K562 (cell line): ENCODE data around the gene MARCKSL1. TPM values are rescaled to one million over a fixed set of nuclear protein-coding genes. Genes with fewer than 3 reads are reported as not detected.

ENCODE experiments used
- ATAC-seq: fragments of 200-7000 bp; cut with Tn5 transposase; 3 replicates; pipeline ENCODE4 v1.9.1; 2020; ENCODE audit warnings: moderate library complexity
- BruUV-seq: library from RNA; stranded (reverse); fragments of 400-500 nt; replicated peaks from 2 replicates; lab custom pipeline; 2021; lab: Mats Ljungman, UMichigan
- CTCF ChIA-PET: fragments of 300-600 bp; formaldehyde crosslinking; extraction: SDS; loops from one replicate; lab custom pipeline; 2021; ENCODE audit warnings: low intra/inter-chr PET ratio; lab: Yijun Ruan, JAX
- POLR2A ChIA-PET: fragments of 300-600, 350-650 bp; sonication (Branson Sonifier 250); formaldehyde crosslinking; extraction: SDS; loops from one replicate; lab custom pipeline; 2021; ENCODE audit warnings: antibody characterized with exemption, inconsistent platforms; lab: Yijun Ruan, JAX
- DNase-seq, 4 experiments: peaks; one replicate each; pipeline versions ENCODE4 v3.0.0 to v3.0.0-alpha.2; 2011 to 2018; ENCODE audit warnings: low spot score in 3 of 4, mixed read lengths in 3 of 4; ENCODE audit errors: extremely low read depth in 1 of 4
- FAIRE-seq: peaks from 2 replicates; lab custom pipeline; 2011; peaks lifted over from hg19 to GRCh38; lab: Jason Lieb, UNC
- H2AFZ ChIP-seq: 2 replicates; pipeline ENCODE4 v1.6.0; 2011; ENCODE audit warnings: low read depth, low read length, control low read depth, inconsistent platforms
- H3K27ac ChIP-seq: fragments of 200-600 bp; 3 replicates; pipeline ENCODE4 v1.8.0; 2011; ENCODE audit warnings: low read depth, mild to moderate bottlenecking, control low read depth, inconsistent platforms, low read length, moderate library complexity, mixed read lengths; ENCODE audit errors: extremely low read depth
- H3K27me3 ChIP-seq, 2 experiments: fragments of 300-600 bp in 1 of 2; 2 replicates in 1 of 2; 3 replicates in 1 of 2; pipeline versions ENCODE4 v1.6.0 to v1.8.0; 2011; ENCODE audit warnings: inconsistent platforms in 2 of 2, low read length in 2 of 2, mild to moderate bottlenecking in 1 of 2, mixed read lengths in 1 of 2, moderate library complexity in 1 of 2; ENCODE audit not compliant: control insufficient read depth in 2 of 2, insufficient read depth in 2 of 2
- H3K36me3 ChIP-seq: fragments of 300-600 bp; 3 replicates; pipeline ENCODE4 v1.8.0; 2011; ENCODE audit warnings: mild to moderate bottlenecking, low read length, inconsistent platforms; ENCODE audit not compliant: control insufficient read depth, insufficient read depth
- H3K4me1 ChIP-seq, 2 experiments: fragments of 200-600 bp in 1 of 2; replicated peaks in 1 of 2; 2 replicates in 1 of 2; 3 replicates in 1 of 2; pipeline versions ENCODE4 v1.5.1 to v1.8.0; 2011; ENCODE audit warnings: inconsistent platforms in 2 of 2, low read length in 2 of 2, mild to moderate bottlenecking in 1 of 2, mixed read lengths in 1 of 2, moderate library complexity in 1 of 2; ENCODE audit not compliant: control insufficient read depth in 2 of 2, insufficient read depth in 2 of 2
- H3K4me2 ChIP-seq: 2 replicates; pipeline ENCODE4 v1.6.1; 2011; ENCODE audit warnings: low read length, control low read depth, inconsistent platforms, mixed read lengths; ENCODE audit not compliant: insufficient read depth
- H3K4me3 ChIP-seq: fragments of 200-600 bp; sonication (generic), shearing (Covaris generic); 2 replicates; pipeline ENCODE4 v1.5.1; 2016; ENCODE audit warnings: control low read depth, inconsistent platforms
- H3K79me2 ChIP-seq: fragments of 200-600 bp; 3 replicates; pipeline ENCODE4 v1.8.0; 2011; ENCODE audit warnings: low read length, inconsistent platforms; ENCODE audit not compliant: control insufficient read depth, insufficient read depth
- H3K9ac ChIP-seq, 2 experiments: 2 replicates each; pipeline versions ENCODE4 v1.6.0 to v1.6.1; 2011; ENCODE audit warnings: low read depth in 2 of 2, low read length in 2 of 2, control low read depth in 1 of 2, inconsistent platforms in 1 of 2, mild to moderate bottlenecking in 1 of 2, mixed read lengths in 1 of 2; ENCODE audit not compliant: insufficient read depth in 1 of 2
- H3K9me1 ChIP-seq: one replicate; pipeline ENCODE4 v1.6.0; 2011; ENCODE audit warnings: inconsistent platforms, mild to moderate bottlenecking, low read length, moderate library complexity; ENCODE audit not compliant: control insufficient read depth, insufficient read depth
- H3K9me3 ChIP-seq: replicated peaks from 2 replicates; pipeline ENCODE4 v1.5.1; 2011; ENCODE audit warnings: low read depth, low read length, inconsistent platforms; ENCODE audit not compliant: control insufficient read depth, insufficient read depth
- H4K20me1 ChIP-seq: replicated peaks from 2 replicates; pipeline ENCODE4 v1.6.1; 2011; ENCODE audit warnings: low read length, inconsistent platforms, mixed read lengths; ENCODE audit not compliant: control insufficient read depth, insufficient read depth
- CBFA2T2 ChIP-seq: fragments of 450-650 bp; conservative IDR thresholded peaks from 2 replicates; pipeline ENCODE4 v1.6.1; 2017; ENCODE audit warnings: mild to moderate bottlenecking
- CCAR2 ChIP-seq: fragments of 200-400 bp; formaldehyde crosslinking; IDR thresholded peaks from 2 replicates; pipeline ENCODE4 v1.6.1; 2017; ENCODE audit warnings: mild to moderate bottlenecking, low read depth, low read length
- CTBP1 ChIP-seq: fragments of 450-650 bp; IDR thresholded peaks from 2 replicates; pipeline ENCODE4 v1.6.1; 2016; ENCODE audit warnings: borderline replicate concordance
- DPF2 ChIP-seq: fragments of 450-650 bp; IDR thresholded peaks from 2 replicates; pipeline ENCODE4 v1.6.1; 2016
- EP300 ChIP-seq: IDR thresholded peaks from 2 replicates; pipeline ENCODE4 v1.6.1; 2012; ENCODE audit warnings: low read length, improper control_type of control experiment
- HDAC1 ChIP-seq, 2 experiments: fragments of 450-650 bp; IDR thresholded peaks; 2 replicates each; pipeline ENCODE4 v1.6.1; 2016 to 2017; ENCODE audit warnings: inconsistent platforms in 1 of 2, mild to moderate bottlenecking in 1 of 2, moderate library complexity in 1 of 2
- HDAC2 ChIP-seq: fragments of 450-650 bp; IDR thresholded peaks from 2 replicates; pipeline ENCODE4 v1.6.1; 2016; ENCODE audit warnings: mild to moderate bottlenecking
- KDM1A ChIP-seq, 2 experiments: fragments of 450-650 bp; IDR thresholded peaks; 2 replicates each; pipeline ENCODE4 v1.6.1; 2016; ENCODE audit warnings: mild to moderate bottlenecking in 2 of 2
- KDM4B ChIP-seq, 2 experiments: fragments of 450-650 bp in 1 of 2; sonication (generic) in 1 of 2; IDR thresholded peaks; 2 replicates each; pipeline ENCODE4 v1.6.1; 2016 to 2017; ENCODE audit warnings: borderline replicate concordance in 2 of 2, antibody characterized with exemption in 1 of 2, low read depth in 1 of 2, mild to moderate bottlenecking in 1 of 2
- MCM3 ChIP-seq: fragments of 450-650 bp; IDR thresholded peaks from 2 replicates; pipeline ENCODE4 v1.6.1; 2016
- MYNN ChIP-seq, 2 experiments: sonication (generic); formaldehyde crosslinking in 1 of 2; IDR thresholded peaks; 2 replicates each; pipeline versions ENCODE4 v1.5.0 to v1.6.1; 2016 to 2020; ENCODE audit warnings: antibody characterized with exemption in 1 of 2, missing genetic modification reagents in 1 of 2
- NBN ChIP-seq: fragments of 450-650 bp; IDR thresholded peaks from 2 replicates; pipeline ENCODE4 v1.6.1; 2016; ENCODE audit warnings: low read depth, mild to moderate bottlenecking
- POLR2A ChIP-seq: fragments of 450-650 bp; conservative IDR thresholded peaks from 2 replicates; pipeline ENCODE4 v1.6.1; 2016
- POLR2AphosphoS2 ChIP-seq: IDR thresholded peaks from 2 replicates; pipeline ENCODE4 v1.6.1; 2012; ENCODE audit warnings: low read length, improper control_type of control experiment
- POLR2B ChIP-seq: fragments of 450-650 bp; IDR thresholded peaks from 2 replicates; pipeline ENCODE4 v1.6.1; 2018; ENCODE audit warnings: low read depth; ENCODE audit not compliant: partially characterized antibody
- PRMT5 ChIP-seq: sonication (generic); formaldehyde crosslinking; IDR thresholded peaks from 2 replicates; pipeline ENCODE4 v1.5.0; 2020; ENCODE audit warnings: missing genetic modification reagents
- SMAD2 ChIP-seq: fragments of 150-350 bp; IDR thresholded peaks from 2 replicates; pipeline ENCODE4 v1.6.1; 2014; ENCODE audit warnings: low read depth, mild to moderate bottlenecking, low read length
- SUPT5H ChIP-seq: fragments of 450-650 bp; IDR thresholded peaks from 2 replicates; pipeline ENCODE4 v1.6.1; 2016
- TEAD4 ChIP-seq, 2 experiments: sonication (generic) in 1 of 2; formaldehyde crosslinking in 1 of 2; IDR thresholded peaks; 2 replicates each; pipeline versions ENCODE4 v1.6.1 to v1.8.0; 2012 to 2022; ENCODE audit warnings: borderline replicate concordance in 1 of 2, inconsistent platforms in 1 of 2, low read length in 1 of 2, mild to moderate bottlenecking in 1 of 2, missing genetic modification reagents in 1 of 2
- ZBED1 ChIP-seq: IDR thresholded peaks from 2 replicates; pipeline ENCODE4 v1.6.1; 2014
- ZC3H8 ChIP-seq: fragments of 450-650 bp; IDR thresholded peaks from 2 replicates; pipeline ENCODE4 v1.6.1; 2017
- ZEB2 ChIP-seq: fragments of 450-650 bp; IDR thresholded peaks from 2 replicates; pipeline ENCODE4 v1.6.1; 2016
- ZNF12 ChIP-seq: sonication (generic); formaldehyde crosslinking; IDR thresholded peaks from 2 replicates; pipeline ENCODE4 v1.4.0; 2020; ENCODE audit warnings: mild to moderate bottlenecking, missing genetic modification reagents
- ZNF143 ChIP-seq: sonication (generic); formaldehyde crosslinking; IDR thresholded peaks from 2 replicates; pipeline ENCODE4 v1.9.0; 2022; ENCODE audit warnings: mild to moderate bottlenecking, missing genetic modification reagents
- ZNF354B ChIP-seq: fragments of 250-450 bp; sonication (Bioruptor Pico); IDR thresholded peaks from 2 replicates; pipeline ENCODE4 v1.4.0; 2020
- ZNF41 ChIP-seq: fragments of 250-450 bp; sonication (Bioruptor Pico); conservative IDR thresholded peaks from 2 replicates; pipeline ENCODE4 v1.4.0; 2020; ENCODE audit warnings: mild to moderate bottlenecking
- ZSCAN29 ChIP-seq: fragments of 450-650 bp; IDR thresholded peaks from 2 replicates; pipeline ENCODE4 v1.6.1; 2017
- WGBS: fragments of 100-300 bp; shearing (Covaris generic); methylation state at CpG from one replicate; pipeline ENCODE4 v1.1.6; 2016; ENCODE audit warnings: low coverage, mixed read lengths; ENCODE audit not compliant: insufficient coverage; ENCODE audit errors: missing lambda C conversion rate; 5-methylcytosine and 5-hydroxymethylcytosine counted together
- in situ Hi-C: fragments of 300-500 bp; cut with MboI; formaldehyde crosslinking; loops from 4 replicates; pipeline ENCODE4 v1.15.0; 2018; ENCODE audit warnings: inconsistent platforms, mixed read lengths
- intact Hi-C: fragments of 100-400 bp; cut with micrococcal nuclease; formaldehyde crosslinking; loops from 2 replicates; pipeline ENCODE4 v1.14.2; 2022
- polyA plus RNA-seq, 8 experiments: library from polyadenylated mRNA; depleted of rRNA in 4 of 8; stranded (reverse) in 5 of 8; unstranded in 3 of 8; fragments of >200 nt; fragmentation: Nextera tagmentation in 2 of 8; fragmentation: Illumina TruSeq in 1 of 8; extraction: Ambion mirVana in 2 of 8; extraction: Trizol in 1 of 8; gene quantifications; 2 replicates each; pipeline versions ENCODE4 v1.2.1 to v1.2.3, GENCODE V29; 2011 to 2014; ENCODE audit warnings: inconsistent platforms in 1 of 8, missing spikeins in 1 of 8
- total RNA-seq, 7 experiments: library from RNA; depleted of rRNA in 6 of 7; stranded (reverse); fragments of >200 nt in 6 of 7; fragmentation: Illumina TruSeq in 2 of 7; extraction: Trizol in 2 of 7; gene quantifications; 2 replicates each; pipeline versions ENCODE4 v1.2.1 to v1.2.3, GENCODE V29; 2011 to 2021; ENCODE audit warnings: low replicate concordance in 1 of 7
- TF ChIP-seq, protein P1 (sequence below): fragments of 450-650 bp; formaldehyde crosslinking; IDR thresholded peaks from 2 replicates; pipeline ENCODE4 v1.4.0; 2020; ENCODE audit warnings: mild to moderate bottlenecking, mixed read lengths

The MARCKSL1 gene
- total and polyA plus RNA-seq, 9 of the 15 experiments (the other 6 are each of a cell fraction or from before 2014, with no cell fraction given), result 14.7 to 325 (median 155) TPM

DNA sequence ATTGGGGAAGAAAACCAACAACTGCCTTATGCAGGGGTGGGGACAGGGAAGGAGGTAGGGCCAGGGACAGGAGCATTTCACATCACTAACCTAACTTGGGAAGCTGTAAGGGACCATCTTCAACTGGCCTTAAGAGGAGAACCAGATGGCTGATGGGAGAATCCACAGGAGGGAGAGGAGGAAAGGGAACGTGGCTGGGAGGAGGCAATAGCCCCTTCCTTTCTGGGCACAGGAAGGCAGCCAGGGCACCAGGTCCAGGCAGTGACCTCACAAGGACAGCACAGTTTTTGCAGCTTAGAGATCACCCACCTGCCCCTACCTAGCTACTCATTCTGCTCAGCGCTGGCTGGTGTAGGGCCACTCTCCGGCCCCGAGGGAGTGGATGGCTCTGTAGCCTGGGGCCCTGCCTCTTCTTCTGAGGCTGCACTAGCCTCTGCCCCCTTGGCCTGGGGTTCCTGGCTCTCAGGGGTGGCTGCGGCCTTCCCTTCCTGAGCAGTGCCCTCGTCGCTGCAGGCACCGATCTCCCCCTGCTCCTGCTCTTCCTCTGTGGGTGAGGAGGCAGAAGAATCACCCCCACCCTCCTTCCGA lies 1.7 kb downstream of the MARCKSL1 start:
- Histone ChIP-seq H3K9ac (peak overlapping the region; percentile 81 to 97), H3K79me2 (peaks cover 27% of the 10 kb centered on the region), H2AFZ (no peak overlapping the region), H3K27ac (peak overlapping the region; percentile 88), H3K4me2 (peak overlapping the region; percentile 85), H3K27me3 (no peaks in the 10 kb centered on the region), H3K9me3 (no peaks in the 10 kb centered on the region), H3K4me3 (peak overlapping the region; percentile 89), H4K20me1 (peaks cover 17% of the 10 kb centered on the region; the same call in 1 of the 2 replicates), H3K4me1 (peaks cover 22 to 43% of the 10 kb centered on the region in 2 experiments), H3K36me3 (peaks cover 56% of the 10 kb centered on the region), H3K9me1 (peaks cover 6% of the 10 kb centered on the region)
- ChIA-PET POLR2A (interaction anchor here (0.6 to 5.9 kb wide), 13 partner anchors 11 to 205 kb away, joined by 3 to 75 read pairs (median 4); partner anchors contain the start of genes BSDC1, IQCC and TXLNA), CTCF (interaction anchor here (0.7 kb wide), 1 partner anchor 82 kb away, joined by 3 read pairs; no protein-coding TSS in a partner anchor)
- in situ Hi-C loops (no loop called here), intact Hi-C loops (no loop called here)
- peak in 1 of 4 experiments; percentile 35 for DNase-seq
- peak; percentile 56 for FAIRE-seq
- ATAC-seq, result peak; percentile 15
- BruUV-seq, result no TSS peak
- 48% methylated on average over 8 of the region's 9 CpGs for WGBS
- TF ChIP-seq KDM1A (IDR thresholded peaks at IDR 0.05) (peak in 1 of 2 experiments; percentile 61; a peak in 1 of 4 replicates), POLR2A (peak; percentile 72), ZBED1 (no peak), ZNF354B (CRISPR knock-in tag) (no peak), HDAC2 (0 out of 2 replicates have a peak, but pooled peaks have one; percentile 53), ZNF41 (CRISPR knock-in tag) (no peak), ZC3H8 (no peak), HDAC1 (IDR thresholded peaks at IDR 0.05) (peak in 1 of 2 experiments; percentile 34; a peak in 1 of 4 replicates), SMAD2 (no peak), ZEB2 (no peak), PRMT5 (CRISPR knock-in tag) (no peak), POLR2B (peak; percentile 50), ZSCAN29 (no peak), ZNF143 (peak; percentile 66; the same call in 1 of the 2 replicates), KDM4B (IDR thresholded peaks at IDR 0.05; ENCODE audit: borderline replicate concordance in 2 of 2, low read depth in 1 of 2) (0 out of 4 replicates have a peak, but pooled peaks of 1 of the 2 experiments have one; percentile 62), DPF2 (no peak), MYNN (IDR thresholded peaks at IDR 0.05) (0 out of 2 replicates have a peak, but pooled peaks have one; percentile 4), MYNN (CRISPR knock-in tag; IDR thresholded peaks at IDR 0.05) (no peak), ZNF12 (CRISPR knock-in tag) (no peak), MCM3 (no peak), CTBP1 (peak; percentile 88), EP300 (no peak), POLR2AphosphoS2 (peak; percentile 50; the same call in 1 of the 2 replicates), CBFA2T2 (no peak), SUPT5H (peak; percentile 71), NBN (no peak), TEAD4 (IDR thresholded peaks at IDR 0.05; ENCODE audit: low read length) (no peak), TEAD4 (CRISPR knock-in tag; IDR thresholded peaks at IDR 0.05; ENCODE audit: borderline replicate concordance) (no peak), CCAR2 (no peak)
- TF ChIP-seq, protein P1, sequence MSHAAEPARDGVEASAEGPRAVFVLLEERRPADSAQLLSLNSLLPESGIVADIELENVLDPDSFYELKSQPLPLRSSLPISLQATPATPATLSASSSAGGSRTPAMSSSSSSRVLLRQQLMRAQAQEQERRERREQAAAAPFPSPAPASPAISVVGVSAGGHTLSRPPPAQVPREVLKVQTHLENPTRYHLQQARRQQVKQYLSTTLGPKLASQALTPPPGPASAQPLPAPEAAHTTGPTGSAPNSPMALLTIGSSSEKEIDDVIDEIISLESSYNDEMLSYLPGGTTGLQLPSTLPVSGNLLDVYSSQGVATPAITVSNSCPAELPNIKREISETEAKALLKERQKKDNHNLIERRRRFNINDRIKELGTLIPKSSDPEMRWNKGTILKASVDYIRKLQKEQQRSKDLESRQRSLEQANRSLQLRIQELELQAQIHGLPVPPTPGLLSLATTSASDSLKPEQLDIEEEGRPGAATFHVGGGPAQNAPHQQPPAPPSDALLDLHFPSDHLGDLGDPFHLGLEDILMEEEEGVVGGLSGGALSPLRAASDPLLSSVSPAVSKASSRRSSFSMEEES, result no peak
